HEK293T (cell line): ENCODE measurements around the gene USH1C.

Experiments used
- ARNT ChIP-seq: fragments of 450-650 bp; IDR thresholded peaks from 2 replicates; pipeline ENCODE4 v1.6.1; 2017; ENCODE audit warnings: mild to moderate bottlenecking
- SUZ12 ChIP-seq: fragments of 450-650 bp; IDR thresholded peaks from 2 replicates; pipeline ENCODE4 v1.6.1; 2016; ENCODE audit warnings: mild to moderate bottlenecking

GRCh38 chr11:17588166-17588565 is 44.0 kb upstream of the USH1C start:
- TF ChIP-seq ARNT, result no peak
- no peak for TF ChIP-seq SUZ12
